ENCODE measurements around the gene AQP12B. TPM values are rescaled to one million over a fixed set of nuclear protein-coding genes. Genes with fewer than 3 reads are reported as not detected.

AQP12B gene
- total RNA-seq, 1 experiment from 2014 or later, result not detected

- ChIA-PET POLR2A (ENCODE audit: unreplicated experiment) (no interaction called here), CTCF (no interaction called here)
- Histone ChIP-seq H3K9me2 (replicated peaks; ENCODE audit: low read length) (no peaks in the 10 kb centered on the region), H2AFZ (ENCODE audit: low read length) (no peak overlapping the region), H3K9me3 (ENCODE audit: low read length) (no peaks in the 10 kb centered on the region), H3K27ac (ENCODE audit: low read length) (no peak overlapping the region), H3F3A (ENCODE audit: low read length, unreplicated experiment) (no peaks in the 10 kb centered on the region), H3K9ac (ENCODE audit: low read length) (no peak overlapping the region), H4K20me1 (ENCODE audit: low read length) (no peaks in the 10 kb centered on the region), H3K27me3 (ENCODE audit: low read length) (peaks cover 64% of the 10 kb centered on the region), H3K4me3 (ENCODE audit: low read length) (no peak overlapping the region), H3K4me2 (ENCODE audit: low read length) (no peak overlapping the region), H3K36me3 (ENCODE audit: low read depth, low read length) (no peaks in the 10 kb centered on the region), H3K79me2 (ENCODE audit: low read length) (no peaks in the 10 kb centered on the region), H3K4me1 (ENCODE audit: insufficient read depth, low read length) (no peaks in the 10 kb centered on the region)
- intact Hi-C loops (cut with micrococcal nuclease), result no loop called here
- TF ChIP-seq EZH2 (IDR thresholded peaks at IDR 0.05; ENCODE audit: low read length, unreplicated experiment) (no peak), EZH2phosphoT487 (IDR thresholded peaks at IDR 0.05; ENCODE audit: borderline replicate concordance, low read length) (no peak)
- TF ChIP-seq, protein P1, sequence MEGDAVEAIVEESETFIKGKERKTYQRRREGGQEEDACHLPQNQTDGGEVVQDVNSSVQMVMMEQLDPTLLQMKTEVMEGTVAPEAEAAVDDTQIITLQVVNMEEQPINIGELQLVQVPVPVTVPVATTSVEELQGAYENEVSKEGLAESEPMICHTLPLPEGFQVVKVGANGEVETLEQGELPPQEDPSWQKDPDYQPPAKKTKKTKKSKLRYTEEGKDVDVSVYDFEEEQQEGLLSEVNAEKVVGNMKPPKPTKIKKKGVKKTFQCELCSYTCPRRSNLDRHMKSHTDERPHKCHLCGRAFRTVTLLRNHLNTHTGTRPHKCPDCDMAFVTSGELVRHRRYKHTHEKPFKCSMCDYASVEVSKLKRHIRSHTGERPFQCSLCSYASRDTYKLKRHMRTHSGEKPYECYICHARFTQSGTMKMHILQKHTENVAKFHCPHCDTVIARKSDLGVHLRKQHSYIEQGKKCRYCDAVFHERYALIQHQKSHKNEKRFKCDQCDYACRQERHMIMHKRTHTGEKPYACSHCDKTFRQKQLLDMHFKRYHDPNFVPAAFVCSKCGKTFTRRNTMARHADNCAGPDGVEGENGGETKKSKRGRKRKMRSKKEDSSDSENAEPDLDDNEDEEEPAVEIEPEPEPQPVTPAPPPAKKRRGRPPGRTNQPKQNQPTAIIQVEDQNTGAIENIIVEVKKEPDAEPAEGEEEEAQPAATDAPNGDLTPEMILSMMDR (conservative IDR thresholded peaks at IDR 0.05; ENCODE audit: low read depth, low read length), result no peak
- ATAC-seq (no peak), DNase-seq (no peak)
- BruUV-seq (replicated peaks), result no TSS peak
Measured at GRCh38 chr2:240711701-240712100, 29.0 kb upstream of the AQP12B start.

- Histone ChIP-seq H3K9ac (ENCODE audit: low read length) (no peak overlapping the region), H3K9me3 (ENCODE audit: low read length) (no peaks in the 10 kb centered on the region), H3K36me3 (ENCODE audit: low read depth, low read length) (no peaks in the 10 kb centered on the region), H3K79me2 (ENCODE audit: low read length) (no peaks in the 10 kb centered on the region), H3K27me3 (ENCODE audit: low read length) (peaks cover 64% of the 10 kb centered on the region), H4K20me1 (ENCODE audit: low read length) (no peaks in the 10 kb centered on the region), H3F3A (ENCODE audit: low read length, unreplicated experiment) (no peaks in the 10 kb centered on the region), H3K27ac (ENCODE audit: low read length) (no peak overlapping the region), H2AFZ (ENCODE audit: low read length) (no peak overlapping the region), H3K4me2 (ENCODE audit: low read length) (no peak overlapping the region), H3K4me3 (ENCODE audit: low read length) (no peak overlapping the region), H3K4me1 (ENCODE audit: insufficient read depth, low read length) (no peaks in the 10 kb centered on the region), H3K9me2 (replicated peaks; ENCODE audit: low read length) (no peaks in the 10 kb centered on the region)
- no peak for ATAC-seq
- intact Hi-C loops (cut with micrococcal nuclease), result no loop called here
- POLR2A ChIA-PET (ENCODE audit: unreplicated experiment), result no interaction called here
- TF ChIP-seq EZH2 (IDR thresholded peaks at IDR 0.05; ENCODE audit: low read length, unreplicated experiment), result no peak
- TF ChIP-seq, protein P1 (conservative IDR thresholded peaks at IDR 0.05; ENCODE audit: low read depth, low read length), result no peak
- TF ChIP-seq EZH2phosphoT487 (IDR thresholded peaks at IDR 0.05; ENCODE audit: borderline replicate concordance, low read length), result no peak
- no peak for DNase-seq
- BruUV-seq (replicated peaks), result no TSS peak
- CTCF ChIA-PET, result no interaction called here
Measured at GRCh38 chr2:240711296-240711695, 28.6 kb upstream of the AQP12B start.

DNA sequence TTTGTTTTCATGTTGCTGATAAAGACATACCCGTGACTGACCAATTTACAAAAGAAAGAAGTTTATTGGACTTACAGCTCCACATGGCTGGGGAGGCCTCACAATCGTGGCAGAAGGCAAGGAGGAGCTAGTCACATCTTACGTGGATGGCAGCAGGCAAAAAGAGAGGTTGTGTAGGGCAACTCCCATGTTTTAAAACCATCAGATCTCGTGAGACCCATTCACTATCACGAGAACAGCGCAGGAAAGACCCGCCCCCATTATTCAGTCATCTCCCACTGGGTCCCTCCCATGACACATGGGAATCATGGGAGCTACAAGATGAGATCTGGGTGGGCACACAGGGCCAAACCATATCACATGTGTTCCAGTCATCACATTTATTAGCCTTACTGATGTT lies 25.8 kb upstream of the AQP12B start:
- intact Hi-C loops (cut with micrococcal nuclease), result no loop called here
- no TSS peak for BruUV-seq (replicated peaks)
- H3K9ac ChIP-seq (ENCODE audit: low read length), result no peak overlapping the region
- no peaks in the 10 kb centered on the region for H3F3A ChIP-seq (ENCODE audit: low read length, unreplicated experiment)
- TF ChIP-seq EZH2phosphoT487 (IDR thresholded peaks at IDR 0.05; ENCODE audit: borderline replicate concordance, low read length) (no peak), EZH2 (IDR thresholded peaks at IDR 0.05; ENCODE audit: low read length, unreplicated experiment) (no peak)
- TF ChIP-seq, protein P1 (conservative IDR thresholded peaks at IDR 0.05; ENCODE audit: low read depth, low read length), result no peak
- no peak for ATAC-seq
- H3K4me3 ChIP-seq (ENCODE audit: low read length), result no peak overlapping the region
- ChIA-PET POLR2A (ENCODE audit: unreplicated experiment) (no interaction called here), CTCF (interaction anchor here (0.6 kb wide), 1 partner anchor 8 kb away, joined by 3 read pairs; no protein-coding TSS in a partner anchor)
- no peaks in the 10 kb centered on the region for H3K9me3 ChIP-seq (ENCODE audit: low read length)
- no peak overlapping the region for H3K4me2 ChIP-seq (ENCODE audit: low read length)
- no peak overlapping the region for H2AFZ ChIP-seq (ENCODE audit: low read length)
- H3K36me3 ChIP-seq (ENCODE audit: low read depth, low read length), result no peaks in the 10 kb centered on the region
- H3K27ac ChIP-seq (ENCODE audit: low read length), result no peak overlapping the region
- no peaks in the 10 kb centered on the region for H3K4me1 ChIP-seq (ENCODE audit: insufficient read depth, low read length)
- peaks cover 66% of the 10 kb centered on the region for H3K27me3 ChIP-seq (ENCODE audit: low read length)
- H3K79me2 ChIP-seq (ENCODE audit: low read length), result no peaks in the 10 kb centered on the region
- H3K9me2 ChIP-seq (replicated peaks; ENCODE audit: low read length), result no peaks in the 10 kb centered on the region
- DNase-seq, result no peak
- H4K20me1 ChIP-seq (ENCODE audit: low read length), result no peaks in the 10 kb centered on the region
